GM04504 (cell line): ENCODE measurements around the gene TMEM163.

Experiments used
- DNase-seq: peaks from one replicate; pipeline ENCODE4 v3.0.0-alpha.2; 2012; ENCODE audit warnings: low read depth

The TMEM163 gene

GRCh38 chr2:134692499-134692898, 26.3 kb downstream of the TMEM163 start:
- no peak for DNase-seq

GRCh38 chr2:134690629-134691215, 28.1 kb downstream of the TMEM163 start:
- no peak for DNase-seq

DNA sequence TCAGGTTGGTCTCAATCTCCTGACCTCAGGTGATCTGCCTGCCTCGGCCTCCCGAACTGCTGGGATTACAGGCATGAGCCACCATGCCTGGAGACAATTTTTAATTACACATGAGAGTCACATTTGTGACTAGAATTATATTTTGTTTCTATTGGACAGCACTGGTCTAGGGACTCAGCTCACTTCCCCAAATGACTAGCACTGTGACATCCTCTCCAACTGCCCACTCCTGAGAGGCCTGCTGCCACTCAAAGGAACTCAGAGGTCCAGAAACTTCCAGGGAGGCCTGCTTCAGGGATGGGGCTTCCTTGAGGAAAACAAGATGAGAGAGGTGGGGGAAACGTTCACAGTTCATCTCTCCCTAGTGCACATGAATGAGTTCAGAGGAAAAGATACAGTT, 29.5 kb downstream of the TMEM163 start:
- DNase-seq = no peak

- no peak for DNase-seq
Measured at GRCh38 chr2:134685967-134686366, 32.8 kb downstream of the TMEM163 start.

DNA sequence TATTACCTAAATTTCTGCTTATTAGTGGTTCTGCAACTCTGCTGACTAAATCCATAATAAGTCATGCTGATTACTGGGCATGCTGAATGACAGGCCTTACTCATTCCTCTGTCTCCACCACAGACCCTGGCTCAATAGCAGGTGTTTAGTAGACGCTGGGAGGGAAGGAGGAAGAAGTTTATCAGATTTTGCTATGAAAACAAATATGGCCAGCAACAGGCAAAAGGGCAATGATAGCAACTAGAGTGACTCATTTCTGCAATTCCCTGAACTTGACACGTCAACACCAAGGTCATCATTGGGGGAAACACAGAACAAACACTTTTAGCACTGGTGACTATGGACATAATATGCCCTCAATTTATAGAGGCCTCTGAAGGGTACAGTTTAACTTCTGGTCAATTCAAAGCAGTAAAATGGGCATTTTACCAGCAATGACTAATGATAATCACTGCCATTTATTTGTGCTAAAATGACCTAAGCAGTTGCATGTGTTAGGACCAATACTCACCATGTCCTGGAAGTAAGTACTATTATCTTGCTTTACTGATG, 35.2 kb downstream of the TMEM163 start:
- no peak for DNase-seq

DNA sequence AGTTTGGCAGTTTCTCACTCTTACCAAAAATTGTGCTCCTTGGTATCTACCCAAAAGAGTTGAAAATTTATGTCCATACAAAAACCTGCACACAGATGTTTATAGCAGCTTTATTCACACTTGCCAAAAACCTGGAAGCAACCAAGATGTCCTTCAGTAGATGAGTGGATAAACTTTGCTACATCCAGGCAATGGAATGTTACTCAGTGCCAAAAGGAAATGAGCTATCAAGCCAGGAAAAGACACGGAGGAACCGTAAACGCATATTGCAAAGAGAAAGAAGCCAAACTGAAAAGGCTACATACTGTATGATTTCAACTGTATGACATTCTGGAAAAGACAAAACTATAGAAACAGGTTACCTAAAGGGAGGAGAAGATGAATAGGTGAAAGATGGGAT, 36.1 kb downstream of the TMEM163 start:
- no peak for DNase-seq

DNA sequence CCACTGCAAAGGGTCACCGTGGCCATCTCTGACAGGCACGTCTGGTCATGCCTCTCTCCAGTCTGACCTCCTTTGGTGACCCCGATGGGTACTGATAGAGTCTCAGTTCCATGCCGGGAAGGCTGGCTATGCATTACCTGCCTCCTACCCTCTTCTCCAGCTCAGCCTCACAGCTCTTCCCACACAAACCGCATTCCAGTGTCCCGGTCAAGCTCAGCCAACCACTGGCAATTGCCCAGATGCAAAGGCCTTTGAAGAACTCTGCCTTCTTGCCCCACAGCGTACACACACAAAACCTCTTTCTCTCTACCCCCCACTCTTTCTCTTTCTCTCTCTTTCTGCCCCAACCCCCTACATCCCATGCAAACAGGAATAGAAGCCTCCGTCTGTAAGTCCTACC, 37.6 kb downstream of the TMEM163 start:
- DNase-seq = no peak

DNA sequence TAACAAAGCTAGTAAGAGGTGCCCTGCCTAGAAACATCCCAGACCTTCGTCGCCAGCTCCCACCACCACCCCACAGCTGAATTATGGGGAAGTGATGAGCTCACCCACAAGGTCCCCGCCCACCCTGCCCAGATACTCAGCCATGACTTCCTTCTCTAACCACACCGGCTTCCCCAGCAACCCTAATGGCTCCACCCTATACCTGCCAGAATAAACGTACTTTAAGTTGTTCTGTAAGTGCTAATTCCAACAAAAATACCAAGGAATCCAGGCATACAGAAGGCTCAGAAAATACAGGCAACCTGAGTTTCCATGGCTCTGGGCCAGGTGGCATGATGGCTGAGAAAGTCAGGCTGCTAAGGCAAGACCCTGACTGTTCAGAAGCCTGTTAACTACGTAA, 39.1 kb downstream of the TMEM163 start:
- no peak for DNase-seq

DNA sequence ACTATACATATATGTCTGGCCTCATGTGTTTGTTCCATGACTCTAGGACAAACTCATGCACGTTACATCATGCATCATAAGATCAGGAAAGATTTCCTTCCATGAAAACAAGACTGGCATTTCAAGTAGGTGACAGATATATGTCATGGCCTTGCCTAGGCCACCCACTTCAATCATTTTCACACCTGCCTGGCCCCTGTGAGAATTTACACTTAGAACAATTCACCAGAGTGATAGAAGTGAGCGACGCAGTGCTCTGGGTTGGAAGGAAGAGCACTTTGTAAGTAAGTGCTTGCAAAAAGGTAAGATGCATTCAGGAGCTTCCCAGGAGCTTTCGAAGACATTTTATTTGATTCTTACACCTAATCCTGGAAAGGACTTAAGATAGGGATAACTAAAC, 39.5 kb downstream of the TMEM163 start:
- DNase-seq = no peak

GRCh38 chr2:134677856-134678756, 40.7 kb downstream of the TMEM163 start:
- DNase-seq = no peak

- no peak for DNase-seq
Measured at GRCh38 chr2:134676960-134677359, 41.8 kb downstream of the TMEM163 start.

- DNase-seq = no peak
Measured at GRCh38 chr2:134675314-134675713, 43.5 kb downstream of the TMEM163 start.

GRCh38 chr2:134674687-134675086, 44.1 kb downstream of the TMEM163 start:
- DNase-seq = no peak

- DNase-seq = no peak
Measured at GRCh38 chr2:134671513-134671912, 47.3 kb downstream of the TMEM163 start.

DNA sequence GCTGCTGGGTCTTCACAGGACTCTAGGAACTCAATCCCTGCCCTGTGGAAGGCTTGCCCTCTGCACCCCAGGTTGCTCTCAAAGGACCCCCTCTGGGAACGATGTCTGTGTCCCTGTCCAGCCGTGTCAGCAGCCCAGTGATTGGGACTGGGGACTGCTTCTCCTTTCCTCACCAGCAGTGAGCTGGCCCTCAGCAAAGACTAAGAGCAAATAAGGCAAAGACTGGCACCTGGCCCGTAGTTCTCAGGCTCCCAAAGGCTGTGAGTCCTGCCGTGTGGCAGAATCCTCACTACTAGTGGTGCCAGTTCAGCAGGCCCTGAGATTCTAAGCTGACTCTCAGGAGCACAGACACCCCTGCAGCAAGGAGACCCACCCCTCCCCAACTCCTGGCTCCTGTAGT, 47.8 kb downstream of the TMEM163 start:
- DNase-seq = no peak

DNA sequence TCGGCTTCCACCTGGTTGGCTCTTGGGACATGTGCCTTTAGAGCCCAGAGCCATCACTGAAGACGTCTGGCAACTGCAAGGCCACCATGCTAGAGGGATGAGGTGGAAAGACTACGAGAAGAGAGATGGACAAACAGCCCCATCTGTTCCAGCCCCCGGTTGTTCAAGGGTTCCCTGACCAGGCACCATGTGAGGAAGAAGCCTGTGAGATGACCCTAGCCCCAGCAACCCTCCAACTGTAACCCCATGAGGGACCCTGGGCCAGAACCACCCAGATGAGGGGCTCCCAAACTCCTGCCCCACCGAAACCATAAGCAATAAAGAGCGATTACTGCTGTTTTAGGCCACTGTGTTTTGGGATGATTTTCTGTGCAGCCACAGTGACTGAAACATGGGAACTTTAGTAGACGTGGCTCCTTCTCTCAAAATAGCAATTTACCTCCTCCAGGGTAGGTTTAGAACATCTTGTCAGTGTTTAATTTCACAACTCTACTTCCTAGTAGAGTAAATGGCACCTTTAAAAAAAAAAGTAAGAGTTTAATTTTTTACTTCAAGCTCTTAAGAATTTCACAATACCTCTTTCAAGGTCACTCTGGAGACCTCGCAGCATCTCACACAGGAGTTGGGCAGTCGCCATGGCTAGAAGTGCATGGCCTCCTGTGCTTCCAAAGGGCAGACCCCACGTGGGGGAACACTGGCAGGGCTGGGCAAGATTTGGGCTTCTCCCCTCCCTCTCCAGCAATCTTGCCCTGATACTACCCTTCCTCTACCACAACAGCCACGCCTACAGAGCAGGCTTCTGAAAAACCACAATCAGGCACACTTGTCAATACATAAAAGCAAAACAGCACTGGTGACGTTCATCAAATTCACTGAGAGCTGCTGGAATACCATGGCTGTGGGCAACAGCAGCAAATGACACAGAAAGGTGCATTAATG, 48.8 kb downstream of the TMEM163 start:
- no peak for DNase-seq

DNA sequence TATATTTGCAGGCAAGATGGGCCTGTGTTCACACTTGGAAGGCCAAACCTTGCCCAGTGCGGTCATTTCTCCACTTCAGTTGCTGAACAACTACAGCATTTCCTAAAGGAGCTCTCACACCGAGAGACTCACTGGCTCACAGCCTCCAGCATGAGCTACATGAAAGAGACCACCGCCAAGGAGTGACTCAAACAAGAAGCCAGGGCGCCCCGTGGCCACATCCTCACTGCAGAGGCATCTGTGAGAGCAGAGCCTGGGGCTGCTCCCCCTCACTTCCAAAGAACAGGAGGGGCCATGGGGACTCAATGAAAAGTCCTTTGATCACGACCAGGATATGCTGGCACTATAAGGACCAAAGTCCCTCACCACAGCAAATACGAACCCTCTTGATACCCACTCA, 50.0 kb downstream of the TMEM163 start:
- no peak for DNase-seq

DNA sequence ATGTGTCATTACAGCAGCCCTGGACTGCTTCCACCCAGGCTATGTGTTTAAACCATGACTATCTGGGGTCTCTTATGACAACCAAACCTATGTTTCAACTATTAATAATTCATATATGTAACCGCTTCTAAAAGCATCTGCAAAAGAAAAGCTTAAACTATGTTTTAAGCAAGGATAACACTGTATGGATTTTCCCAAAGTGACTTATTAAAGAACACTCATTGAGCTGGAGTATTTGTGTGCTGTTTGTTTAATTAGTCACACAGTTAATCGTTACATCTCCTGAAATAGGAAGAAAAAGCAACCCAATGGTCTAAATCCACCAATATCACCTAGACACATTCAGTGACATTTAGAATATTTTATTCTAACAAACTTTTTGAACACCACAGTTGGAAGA, 51.3 kb downstream of the TMEM163 start:
- no peak for DNase-seq

GRCh38 chr2:134667081-134667480, 51.7 kb downstream of the TMEM163 start:
- no peak for DNase-seq

- no peak for DNase-seq
Measured at GRCh38 chr2:134665727-134666506, 52.9 kb downstream of the TMEM163 start.
